Endodermal cell (in vitro differentiated cells): ENCODE results near the gene CILP. TPM values are rescaled to one million over a fixed set of nuclear protein-coding genes. Genes with fewer than 3 reads are reported as not detected.

Source experiments
- DNase-seq: peaks from one replicate; pipeline ENCODE4 v3.0.0-alpha.2; 2017
- H3K27ac ChIP-seq: 2 replicates; pipeline ENCODE4 v1.5.1; 2013; ENCODE audit warnings: mild to moderate bottlenecking, low read depth, low read length, moderate library complexity
- H3K27me3 ChIP-seq: 2 replicates; pipeline ENCODE4 v1.6.1; 2013; ENCODE audit warnings: mild to moderate bottlenecking, low read length, moderate library complexity; ENCODE audit not compliant: insufficient read depth, control insufficient read depth, poor library complexity, severe bottlenecking
- H3K36me3 ChIP-seq: 2 replicates; pipeline ENCODE4 v1.7.0; 2013; ENCODE audit warnings: mild to moderate bottlenecking, low read length, moderate library complexity; ENCODE audit not compliant: control insufficient read depth, insufficient read depth
- H3K4me1 ChIP-seq: one replicate; pipeline ENCODE4 v1.7.0; 2013; ENCODE audit warnings: low read length; ENCODE audit not compliant: control insufficient read depth, insufficient read depth
- H3K4me3 ChIP-seq: 2 replicates; pipeline ENCODE4 v1.5.1; 2013; ENCODE audit warnings: mild to moderate bottlenecking, low read length, moderate library complexity
- H3K9ac ChIP-seq: 2 replicates; pipeline ENCODE4 v1.6.1; 2013; ENCODE audit warnings: mild to moderate bottlenecking, low read length, moderate library complexity; ENCODE audit not compliant: poor library complexity, severe bottlenecking; ENCODE audit errors: extremely low read depth
- H3K9me3 ChIP-seq: 2 replicates; pipeline ENCODE4 v1.6.1; 2013; ENCODE audit warnings: mild to moderate bottlenecking, low read length, moderate library complexity; ENCODE audit not compliant: control insufficient read depth
- H3K27ac Mint-ChIP-seq: 2 replicates; pipeline ENCODE4 v1.8.0; 2020; ENCODE audit warnings: mixed read lengths
- H3K27me3 Mint-ChIP-seq: 2 replicates; pipeline ENCODE4 v1.8.0; 2021; ENCODE audit warnings: mild to moderate bottlenecking, mixed read lengths; ENCODE audit not compliant: insufficient read depth
- H3K36me3 Mint-ChIP-seq: 2 replicates; pipeline ENCODE4 v1.8.0; 2020; ENCODE audit warnings: low read depth, mixed read lengths
- H3K4me1 Mint-ChIP-seq: 2 replicates; pipeline ENCODE4 v1.8.0; 2020; ENCODE audit warnings: mixed read lengths
- H3K4me3 Mint-ChIP-seq: 2 replicates; pipeline ENCODE4 v1.8.0; 2020; ENCODE audit warnings: mild to moderate bottlenecking, moderate library complexity, mixed read lengths
- H3K9me3 Mint-ChIP-seq: 2 replicates; pipeline ENCODE4 v1.8.0; 2020; ENCODE audit warnings: mild to moderate bottlenecking, mixed read lengths
- WGBS, 2 experiments: methylation state at CpG; one replicate each; pipeline versions ENCODE4 v1.1.5 to v1.1.7; 2013; ENCODE audit warnings: missing lambda C conversion rate in 2 of 2, mixed read lengths in 1 of 2; ENCODE audit not compliant: insufficient coverage in 1 of 2, insufficient read length in 1 of 2; 5-methylcytosine and 5-hydroxymethylcytosine counted together
- total RNA-seq, 2 donors: library from RNA; stranded (reverse); fragmentation: NEBNext Ultra II Directional in 1 of 2; extraction: Animal tissue kit (Norgen Biotek cat#: 25700) in 1 of 2; gene quantifications; 2 replicates in 1 of 2; 3 replicates in 1 of 2; pipeline ENCODE4 v1.2.1, GENCODE V29; 2021
- TF ChIP-seq, protein P1 (sequence below): fragments of 200-600 bp; sonication (generic); conservative IDR thresholded peaks from 2 replicates; pipeline ENCODE4 v1.5.0; 2021; ENCODE audit warnings: antibody characterized with exemption, mild to moderate bottlenecking

CILP gene
- total RNA-seq, 2 donors from 2014 or later: 0.07 TPM; not detected in 1

- Mint-ChIP-seq H3K27ac (no peak overlapping the region), H3K4me3 (no peak overlapping the region), H3K4me1 (peaks cover 2% of the 10 kb centered on the region), H3K36me3 (no peaks in the 10 kb centered on the region), H3K27me3 (peaks cover 12% of the 10 kb centered on the region), H3K9me3 (no peaks in the 10 kb centered on the region)
- H3K27me3 ChIP-seq: no peaks in the 10 kb centered on the region
- TF ChIP-seq, protein P1, sequence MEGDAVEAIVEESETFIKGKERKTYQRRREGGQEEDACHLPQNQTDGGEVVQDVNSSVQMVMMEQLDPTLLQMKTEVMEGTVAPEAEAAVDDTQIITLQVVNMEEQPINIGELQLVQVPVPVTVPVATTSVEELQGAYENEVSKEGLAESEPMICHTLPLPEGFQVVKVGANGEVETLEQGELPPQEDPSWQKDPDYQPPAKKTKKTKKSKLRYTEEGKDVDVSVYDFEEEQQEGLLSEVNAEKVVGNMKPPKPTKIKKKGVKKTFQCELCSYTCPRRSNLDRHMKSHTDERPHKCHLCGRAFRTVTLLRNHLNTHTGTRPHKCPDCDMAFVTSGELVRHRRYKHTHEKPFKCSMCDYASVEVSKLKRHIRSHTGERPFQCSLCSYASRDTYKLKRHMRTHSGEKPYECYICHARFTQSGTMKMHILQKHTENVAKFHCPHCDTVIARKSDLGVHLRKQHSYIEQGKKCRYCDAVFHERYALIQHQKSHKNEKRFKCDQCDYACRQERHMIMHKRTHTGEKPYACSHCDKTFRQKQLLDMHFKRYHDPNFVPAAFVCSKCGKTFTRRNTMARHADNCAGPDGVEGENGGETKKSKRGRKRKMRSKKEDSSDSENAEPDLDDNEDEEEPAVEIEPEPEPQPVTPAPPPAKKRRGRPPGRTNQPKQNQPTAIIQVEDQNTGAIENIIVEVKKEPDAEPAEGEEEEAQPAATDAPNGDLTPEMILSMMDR: no peak
- no peak for DNase-seq
- no peaks in the 10 kb centered on the region for H3K4me1 ChIP-seq
- H3K9ac ChIP-seq: no peak overlapping the region
- H3K4me3 ChIP-seq: no peak overlapping the region
- no peaks in the 10 kb centered on the region for H3K9me3 ChIP-seq
- H3K36me3 ChIP-seq: no peaks in the 10 kb centered on the region
- 79 to 80% methylated on average over 8 to 10 of the region's 10 CpGs for WGBS, 2 experiments
- no peak overlapping the region for H3K27ac ChIP-seq
Observed at GRCh38 chr15:65217526-65218482, 6.5 kb upstream of the CILP start.

GRCh38 chr15:65215496-65215895 lies 4.2 kb upstream of the CILP start:
- H3K4me1 Mint-ChIP-seq: peaks cover 4% of the 10 kb centered on the region
- DNase-seq: no peak
- TF ChIP-seq, protein P1: no peak
- H3K27me3 Mint-ChIP-seq: peaks cover 17% of the 10 kb centered on the region
- Histone ChIP-seq H3K4me3 (no peak overlapping the region), H3K4me1 (peaks cover 10% of the 10 kb centered on the region), H3K27ac (no peak overlapping the region), H3K9ac (no peak overlapping the region), H3K27me3 (no peaks in the 10 kb centered on the region), H3K9me3 (no peaks in the 10 kb centered on the region), H3K36me3 (no peaks in the 10 kb centered on the region)
- H3K4me3 Mint-ChIP-seq: no peak overlapping the region
- H3K9me3 Mint-ChIP-seq: no peaks in the 10 kb centered on the region
- no peak overlapping the region for H3K27ac Mint-ChIP-seq
- no peaks in the 10 kb centered on the region for H3K36me3 Mint-ChIP-seq

DNA sequence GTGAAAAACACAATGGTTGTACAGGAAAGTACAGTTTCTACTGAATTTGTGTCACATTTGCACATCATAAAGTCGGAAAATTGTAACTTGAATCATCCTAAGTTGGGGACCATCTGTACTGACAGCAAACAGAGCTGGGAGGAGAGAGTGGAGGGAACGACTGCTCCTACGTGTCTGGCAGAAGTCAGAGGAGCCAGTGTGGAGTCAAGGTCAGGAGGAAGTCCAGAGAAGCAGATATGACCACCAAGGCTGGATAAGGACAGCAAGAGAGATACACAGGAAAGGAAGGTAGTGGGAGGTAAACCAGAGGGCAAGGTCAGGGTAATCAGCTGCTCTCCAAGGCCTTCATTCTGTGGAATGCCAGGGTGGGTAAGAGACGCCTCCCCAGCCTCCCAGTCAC lies 2.7 kb upstream of the CILP start:
- no peaks in the 10 kb centered on the region for H3K36me3 Mint-ChIP-seq
- H3K27me3 Mint-ChIP-seq: peaks cover 25% of the 10 kb centered on the region
- Histone ChIP-seq H3K9me3 (no peaks in the 10 kb centered on the region), H3K9ac (no peak overlapping the region), H3K27ac (no peak overlapping the region), H3K4me3 (no peak overlapping the region), H3K36me3 (no peaks in the 10 kb centered on the region), H3K27me3 (no peaks in the 10 kb centered on the region), H3K4me1 (peaks cover 18% of the 10 kb centered on the region)
- no peak overlapping the region for H3K4me3 Mint-ChIP-seq
- TF ChIP-seq, protein P1: no peak
- no peak overlapping the region for H3K27ac Mint-ChIP-seq
- 83 to 87% methylated on average over 3 to 4 of the region's 4 CpGs for WGBS, 2 experiments
- H3K4me1 Mint-ChIP-seq: peaks cover 19% of the 10 kb centered on the region
- no peaks in the 10 kb centered on the region for H3K9me3 Mint-ChIP-seq
- DNase-seq: no peak
